Activated CD4-positive, alpha-beta T cell treated with anti-CD3 and anti-CD28 coated beads, Interleukin-2, amount 10 ng/mL, durations not matched to agents 24 days and 14 days (primary cell): ENCODE data around the gene HS6ST1. TPM values are rescaled to one million over a fixed set of nuclear protein-coding genes. Genes with fewer than 3 reads are reported as not detected.

Source experiments
- DNase-seq: peaks from one replicate; pipeline ENCODE4 v3.0.0; 2022
- H3K27ac Mint-ChIP-seq: one replicate; pipeline ENCODE4 v1.8.0; 2022; ENCODE audit warnings: mild to moderate bottlenecking, mixed read lengths
- H3K27me3 Mint-ChIP-seq: one replicate; pipeline ENCODE4 v1.8.0; 2022; ENCODE audit warnings: mixed read lengths
- H3K36me3 Mint-ChIP-seq: one replicate; pipeline ENCODE4 v1.8.0; 2022; ENCODE audit warnings: low read depth, mild to moderate bottlenecking, mixed read lengths
- H3K4me1 Mint-ChIP-seq: one replicate; pipeline ENCODE4 v1.8.0; 2021; ENCODE audit warnings: mixed read lengths
- H3K4me3 Mint-ChIP-seq: one replicate; pipeline ENCODE4 v1.8.0; 2022; ENCODE audit warnings: mild to moderate bottlenecking, moderate library complexity, mixed read lengths
- H3K9me3 Mint-ChIP-seq: one replicate; pipeline ENCODE4 v1.8.0; 2021; ENCODE audit warnings: mixed read lengths
- intact Hi-C: fragments of 100-400 bp; cut with micrococcal nuclease; formaldehyde crosslinking; loops from one replicate; pipeline ENCODE4 v1.15.1; 2023
- total RNA-seq: library from RNA; stranded (reverse); gene quantifications from 2 replicates; pipeline ENCODE4 v1.2.3, GENCODE V29; 2022

The HS6ST1 gene
- 20.1 and 22.0 TPM in 2 replicates for total RNA-seq

GRCh38 chr2:128318776-128319464, at the start of gene HS6ST1:
TSS of gene HS6ST1 (minus strand) at chr2:128318868. CDS start at chr2:128318563, 305 bp downstream.
- intact Hi-C loops: loop anchor here (5.0 kb wide), 2 partner anchors 203 to 227 kb away; partner anchors contain the start of gene UGGT1
- DNase-seq: peak; percentile 98
- Mint-ChIP-seq H3K4me3 (peak within 1 kb of the TSS; percentile 93), H3K36me3 (no peaks in the 10 kb centered on the region), H3K27ac (no peak within 1 kb of the TSS), H3K9me3 (no peaks in the 10 kb centered on the region), H3K4me1 (peaks cover 23% of the 10 kb centered on the region), H3K27me3 (peaks cover 10% of the 10 kb centered on the region)

DNA sequence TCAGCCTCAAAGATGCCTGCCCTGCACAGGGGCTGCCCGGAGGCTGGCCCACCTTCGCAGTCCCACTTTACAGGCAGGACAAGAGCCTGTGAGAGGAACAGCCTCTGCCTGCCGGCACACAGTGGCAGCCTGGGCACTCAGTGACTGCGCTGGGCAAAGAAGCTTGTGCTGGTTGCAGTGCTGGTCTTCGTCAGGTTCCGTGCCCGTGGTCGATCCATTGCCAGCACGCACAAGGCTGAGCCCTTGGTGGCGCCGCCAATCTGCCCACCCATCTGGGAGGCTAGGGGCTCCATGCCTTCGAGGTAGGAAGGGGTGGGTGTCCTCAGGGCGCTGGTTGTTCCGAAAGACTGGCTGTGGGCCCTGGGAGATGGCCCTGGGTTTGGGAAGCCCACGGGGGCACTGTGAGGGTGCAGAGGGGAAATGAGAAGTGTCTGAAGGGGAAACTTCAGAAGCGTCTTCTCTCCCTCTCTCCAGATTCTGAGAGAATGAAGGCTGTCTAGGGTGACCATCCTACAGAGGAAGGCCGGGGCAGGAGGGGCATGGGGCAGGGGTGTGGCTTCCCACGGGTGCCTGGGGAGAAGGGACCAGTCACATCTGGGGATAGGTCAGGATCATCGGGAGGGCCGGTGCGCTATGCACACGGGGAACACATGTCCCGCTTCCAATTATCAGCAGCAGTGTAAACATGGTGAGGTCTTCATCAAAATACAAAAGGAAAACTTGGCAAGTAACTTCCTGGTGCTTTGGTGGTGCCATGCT, 49.1 kb upstream of the HS6ST1 start:
- intact Hi-C loops: no loop called here
- no peaks in the 10 kb centered on the region for H3K36me3 Mint-ChIP-seq
- no peaks in the 10 kb centered on the region for H3K27me3 Mint-ChIP-seq

DNA sequence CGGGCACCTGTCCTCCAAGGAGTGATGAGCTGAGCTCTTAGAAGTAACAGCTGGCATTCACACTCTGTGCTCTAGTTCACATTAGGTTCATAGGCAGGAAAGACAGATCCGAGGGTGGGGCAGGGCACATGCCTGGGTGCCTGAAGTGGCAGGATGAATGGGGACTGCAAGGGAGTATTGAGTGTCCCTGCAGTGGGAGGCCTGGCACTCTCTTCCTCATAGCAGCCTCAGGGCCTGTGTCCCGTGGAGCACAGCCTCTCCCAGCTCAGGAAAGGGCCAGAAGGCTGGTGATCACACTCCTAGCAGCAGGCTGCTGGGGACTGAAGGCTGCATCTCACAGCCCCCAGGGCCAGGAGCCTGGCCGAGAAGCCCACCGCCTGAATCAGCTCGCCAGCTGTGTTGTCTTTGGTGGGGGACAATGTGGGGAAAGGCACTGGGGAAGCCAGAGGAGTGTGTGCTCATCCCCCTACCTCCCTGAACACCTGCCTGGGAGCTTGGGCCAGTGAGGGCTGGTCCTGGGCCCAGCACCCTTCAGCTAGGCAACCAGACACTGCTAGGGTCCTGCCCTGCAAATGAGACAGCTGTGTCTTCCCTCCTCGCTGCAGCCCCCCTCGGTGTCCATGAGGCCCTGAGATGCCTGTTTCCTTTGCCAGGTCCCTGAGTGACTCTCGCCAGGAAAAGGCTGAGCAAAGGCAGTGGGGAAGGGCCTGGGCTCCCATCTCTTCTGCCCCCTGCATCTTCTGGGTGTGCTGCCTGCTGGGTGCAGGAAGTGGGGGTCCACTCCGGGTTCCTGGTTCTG, 48.2 kb upstream of the HS6ST1 start:
- intact Hi-C loops: no loop called here
- Mint-ChIP-seq H3K36me3 (no peaks in the 10 kb centered on the region), H3K27ac (no peak overlapping the region), H3K4me3 (no peak overlapping the region), H3K27me3 (no peaks in the 10 kb centered on the region), H3K9me3 (no peaks in the 10 kb centered on the region), H3K4me1 (no peaks in the 10 kb centered on the region)
- DNase-seq: no peak

More for the DNA sequence above, 49.1 kb upstream of the HS6ST1 start:
- DNase-seq: no peak
- Mint-ChIP-seq H3K4me3 (no peak overlapping the region), H3K4me1 (peaks cover 2% of the 10 kb centered on the region), H3K27ac (no peak overlapping the region), H3K9me3 (no peaks in the 10 kb centered on the region)

DNA sequence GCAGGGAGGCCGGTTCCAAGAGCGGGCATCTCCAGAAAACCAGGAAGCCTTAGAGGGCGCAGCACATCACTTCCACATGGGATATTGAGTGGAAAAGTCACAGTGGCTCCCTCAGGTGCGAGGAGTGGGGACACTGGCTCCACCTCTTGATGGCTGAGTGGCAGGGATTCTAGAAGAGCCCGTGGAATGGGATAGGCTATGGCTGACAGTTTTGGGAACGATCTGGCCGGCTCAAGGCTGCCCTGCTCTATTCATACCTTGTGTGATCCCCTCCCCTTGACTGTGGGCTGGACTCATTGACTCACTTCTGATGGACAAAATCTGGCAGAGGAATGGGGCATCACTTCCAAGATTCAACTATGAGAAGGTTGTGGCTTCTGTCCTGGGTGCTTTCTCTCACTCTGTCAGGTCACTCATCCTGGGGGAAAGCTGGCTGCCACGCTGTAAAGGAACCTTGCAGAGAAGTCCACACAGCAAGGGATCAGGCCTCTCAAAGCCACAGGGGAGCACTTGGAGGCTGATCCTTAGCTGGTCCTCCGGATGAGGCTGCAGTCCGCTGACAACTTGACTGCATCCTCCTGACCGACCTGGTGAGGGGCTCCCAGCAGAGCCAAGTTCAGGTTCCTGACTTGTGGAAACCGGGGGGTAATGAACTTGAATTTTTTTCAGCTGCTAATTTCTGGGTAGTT, 46.7 kb upstream of the HS6ST1 start:
- Mint-ChIP-seq H3K9me3 (no peaks in the 10 kb centered on the region), H3K27me3 (no peaks in the 10 kb centered on the region), H3K27ac (no peak overlapping the region), H3K4me1 (no peaks in the 10 kb centered on the region), H3K36me3 (no peaks in the 10 kb centered on the region), H3K4me3 (no peak overlapping the region)
- no peak for DNase-seq
- intact Hi-C loops: no loop called here

DNA sequence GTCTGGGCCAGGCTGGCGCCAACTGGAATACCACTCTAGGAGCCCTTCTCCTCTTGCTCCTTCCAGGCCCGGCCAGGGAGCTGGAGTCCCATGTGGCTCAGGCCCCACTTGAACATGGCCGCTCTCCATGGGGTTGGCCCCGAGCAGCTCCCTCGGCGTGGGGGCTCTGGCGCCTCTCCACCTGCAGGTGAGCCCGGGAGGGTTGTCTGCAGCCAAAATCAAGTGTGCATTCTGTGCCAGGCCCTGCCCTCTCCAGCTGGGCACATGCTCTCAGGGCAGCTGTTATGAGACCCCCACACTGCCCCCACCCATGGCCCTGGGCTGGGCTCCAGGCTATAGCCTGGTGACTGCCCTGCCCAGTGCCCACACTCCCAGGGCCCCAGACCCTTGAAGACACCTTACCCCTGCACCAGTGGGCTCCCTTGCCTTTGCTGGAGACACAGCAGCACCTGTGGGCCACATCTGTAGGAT, 45.8 kb upstream of the HS6ST1 start:
- H3K27ac Mint-ChIP-seq: no peak overlapping the region
- intact Hi-C loops: no loop called here
- H3K36me3 Mint-ChIP-seq: no peaks in the 10 kb centered on the region
- no peaks in the 10 kb centered on the region for H3K4me1 Mint-ChIP-seq
- no peak for DNase-seq
- H3K4me3 Mint-ChIP-seq: no peak overlapping the region
- H3K27me3 Mint-ChIP-seq: no peaks in the 10 kb centered on the region
- no peaks in the 10 kb centered on the region for H3K9me3 Mint-ChIP-seq

DNA sequence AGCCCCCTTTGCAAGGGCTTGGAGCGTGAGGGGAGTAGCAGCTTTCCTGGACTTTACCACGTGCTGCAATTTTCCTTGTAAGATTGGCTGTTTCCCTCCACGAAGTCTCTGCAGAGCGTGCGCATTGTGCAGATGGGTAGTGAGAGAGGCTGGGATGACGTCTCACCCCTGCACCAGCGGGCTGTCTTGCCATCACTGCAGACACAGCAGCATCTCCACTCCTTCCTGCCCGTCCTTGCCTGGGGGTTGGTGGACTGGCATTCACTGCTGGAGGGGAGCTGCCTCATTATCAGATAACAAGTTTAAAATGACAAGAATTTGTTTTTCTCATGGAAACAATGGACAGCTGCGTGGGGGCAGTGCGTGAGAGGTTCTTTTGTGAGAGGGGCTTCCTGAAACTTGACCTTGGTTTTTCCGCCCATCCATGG, 45.3 kb upstream of the HS6ST1 start:
- Mint-ChIP-seq H3K4me1 (no peaks in the 10 kb centered on the region), H3K27ac (no peak overlapping the region), H3K27me3 (no peaks in the 10 kb centered on the region), H3K36me3 (no peaks in the 10 kb centered on the region), H3K9me3 (no peaks in the 10 kb centered on the region), H3K4me3 (no peak overlapping the region)
- no peak for DNase-seq
- intact Hi-C loops: no loop called here

GRCh38 chr2:128362889-128363228, 44.2 kb upstream of the HS6ST1 start:
- intact Hi-C loops: no loop called here
- no peak for DNase-seq
- Mint-ChIP-seq H3K4me3 (no peak overlapping the region), H3K27me3 (no peaks in the 10 kb centered on the region), H3K27ac (no peak overlapping the region), H3K9me3 (no peaks in the 10 kb centered on the region), H3K36me3 (no peaks in the 10 kb centered on the region), H3K4me1 (no peaks in the 10 kb centered on the region)

DNA sequence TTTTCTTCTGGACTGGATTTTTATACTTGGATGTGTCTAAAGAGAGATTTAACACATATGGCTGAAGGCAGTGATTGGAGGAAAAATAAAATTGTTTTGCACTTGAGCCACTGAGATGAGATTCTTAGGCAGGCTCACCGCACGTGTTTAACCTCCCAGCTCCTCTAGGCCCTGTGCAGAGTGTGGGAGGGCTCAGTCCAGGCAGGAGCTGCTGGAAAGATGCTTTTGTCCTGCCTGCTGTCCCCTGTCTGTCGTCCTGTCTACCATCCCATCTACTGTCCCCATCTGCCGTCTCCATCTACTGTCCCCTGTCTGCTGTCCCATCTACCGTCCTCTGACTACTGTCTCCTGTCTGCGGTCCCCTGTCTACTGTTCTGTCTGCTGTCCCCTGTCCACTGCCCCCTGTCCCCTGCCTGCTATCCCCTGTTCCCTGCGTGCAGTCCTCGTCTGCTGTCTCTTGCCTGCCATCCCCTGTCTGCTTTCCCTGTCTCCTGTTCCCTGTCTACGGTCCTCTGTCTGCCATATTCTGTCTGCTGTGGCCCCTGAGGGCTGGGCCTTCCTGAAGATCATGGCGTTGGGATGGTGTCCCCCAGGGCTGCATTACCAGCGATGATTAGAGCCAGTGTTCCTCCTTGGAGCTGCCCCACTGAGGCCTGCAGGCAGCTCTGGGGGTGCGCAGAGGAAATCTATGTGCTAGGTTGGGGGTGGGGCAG, 43.7 kb upstream of the HS6ST1 start:
- no peak overlapping the region for H3K27ac Mint-ChIP-seq
- H3K36me3 Mint-ChIP-seq: no peaks in the 10 kb centered on the region
- no peaks in the 10 kb centered on the region for H3K9me3 Mint-ChIP-seq
- no peak overlapping the region for H3K4me3 Mint-ChIP-seq
- intact Hi-C loops: no loop called here
- H3K4me1 Mint-ChIP-seq: no peaks in the 10 kb centered on the region
- H3K27me3 Mint-ChIP-seq: no peaks in the 10 kb centered on the region
- no peak for DNase-seq

- intact Hi-C loops: no loop called here
- H3K27ac Mint-ChIP-seq: no peak overlapping the region
- H3K36me3 Mint-ChIP-seq: no peaks in the 10 kb centered on the region
- H3K4me1 Mint-ChIP-seq: no peaks in the 10 kb centered on the region
- H3K27me3 Mint-ChIP-seq: no peaks in the 10 kb centered on the region
- DNase-seq: no peak
- H3K4me3 Mint-ChIP-seq: no peak overlapping the region
- no peaks in the 10 kb centered on the region for H3K9me3 Mint-ChIP-seq
These were observed 42.9 kb upstream of the HS6ST1 start for GRCh38 chr2:128361376-128362131.

- Mint-ChIP-seq H3K36me3 (no peaks in the 10 kb centered on the region), H3K4me1 (no peaks in the 10 kb centered on the region), H3K27me3 (no peaks in the 10 kb centered on the region), H3K9me3 (no peaks in the 10 kb centered on the region), H3K27ac (no peak overlapping the region), H3K4me3 (no peak overlapping the region)
- intact Hi-C loops: no loop called here
- no peak for DNase-seq
These were observed 42.0 kb upstream of the HS6ST1 start for GRCh38 chr2:128360711-128361110.

DNA sequence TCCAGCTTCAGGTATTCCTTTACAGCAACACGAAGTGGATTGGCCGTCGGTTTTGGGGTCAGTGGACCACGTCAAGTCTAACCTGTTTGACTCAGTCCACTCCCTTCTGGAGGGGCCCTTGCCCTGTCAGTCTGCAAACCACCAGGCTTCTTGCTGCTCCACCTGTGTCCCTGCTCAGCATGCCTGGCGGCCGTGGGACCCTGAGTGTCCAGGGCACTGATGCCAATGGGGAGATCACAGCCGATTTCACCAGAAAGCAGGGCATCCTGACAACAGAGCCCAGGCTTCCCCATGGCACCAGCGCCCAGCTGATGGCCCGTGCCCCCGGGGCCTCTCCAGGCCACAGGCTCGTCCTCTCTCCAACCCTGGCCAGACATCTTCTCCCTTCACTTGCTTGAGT, 41.2 kb upstream of the HS6ST1 start:
- H3K9me3 Mint-ChIP-seq: no peaks in the 10 kb centered on the region
- H3K4me1 Mint-ChIP-seq: no peaks in the 10 kb centered on the region
- no peaks in the 10 kb centered on the region for H3K27me3 Mint-ChIP-seq
- no peaks in the 10 kb centered on the region for H3K36me3 Mint-ChIP-seq
- intact Hi-C loops: no loop called here
- H3K4me3 Mint-ChIP-seq: no peak overlapping the region
- DNase-seq: no peak
- no peak overlapping the region for H3K27ac Mint-ChIP-seq

- Mint-ChIP-seq H3K9me3 (no peaks in the 10 kb centered on the region), H3K27ac (no peak overlapping the region), H3K4me3 (no peak overlapping the region), H3K27me3 (no peaks in the 10 kb centered on the region), H3K36me3 (no peaks in the 10 kb centered on the region), H3K4me1 (no peaks in the 10 kb centered on the region)
- intact Hi-C loops: no loop called here
- DNase-seq: no peak
These were observed 40.5 kb upstream of the HS6ST1 start for GRCh38 chr2:128358941-128359731.
